ENCODE measurements around the gene SEMA3C. TPM values are rescaled to one million over a fixed set of nuclear protein-coding genes. Genes with fewer than 3 reads are reported as not detected.

SEMA3C gene
- total RNA-seq, 2 donors from 2014 or later, result 41.9 to 103 TPM

- TF ChIP-seq CTCF (IDR thresholded peaks at IDR 0.05), result no peak
- no peaks in the 10 kb centered on the region for H3K36me3 ChIP-seq
- H3K27ac ChIP-seq, result no peak overlapping the region
Measured at GRCh38 chr7:80767654-80768053, 151.2 kb downstream of the SEMA3C start.

GRCh38 chr7:80766724-80767123 lies 152.1 kb downstream of the SEMA3C start:
- Histone ChIP-seq H3K36me3 (no peaks in the 10 kb centered on the region), H3K27me3 (no peaks in the 10 kb centered on the region), H3K4me3 (no peak overlapping the region), H3K9ac (ENCODE audit: low read depth in 2 of 2, low read length in 2 of 2) (no peak overlapping the region), H3K27ac (no peak overlapping the region), H3K4me1 (no peaks in the 10 kb centered on the region), H3K9me3 (no peaks in the 10 kb centered on the region)
- intact Hi-C loops (cut with DNase I), result no loop called here
- no peak for DNase-seq
- no peak for TF ChIP-seq CTCF (IDR thresholded peaks at IDR 0.05)

More at GRCh38 chr7:80767654-80768053, 151.2 kb downstream of the SEMA3C start:
- Histone ChIP-seq H3K9me3 (no peaks in the 10 kb centered on the region), H3K27me3 (no peaks in the 10 kb centered on the region), H3K4me1 (no peaks in the 10 kb centered on the region), H3K9ac (ENCODE audit: low read depth in 2 of 2, low read length in 2 of 2) (no peak overlapping the region), H3K4me3 (no peak overlapping the region)
- DNase-seq, result no peak
- intact Hi-C loops (cut with DNase I), result no loop called here

GRCh38 chr7:80764132-80764531 lies 154.7 kb downstream of the SEMA3C start:
- Histone ChIP-seq H3K9ac (ENCODE audit: low read depth in 2 of 2, low read length in 2 of 2) (no peak overlapping the region), H3K36me3 (no peaks in the 10 kb centered on the region), H3K27ac (no peak overlapping the region), H3K4me3 (no peak overlapping the region), H3K9me3 (no peaks in the 10 kb centered on the region), H3K4me1 (no peaks in the 10 kb centered on the region), H3K27me3 (no peaks in the 10 kb centered on the region)
- TF ChIP-seq CTCF (IDR thresholded peaks at IDR 0.05), result no peak
- intact Hi-C loops (cut with DNase I), result no loop called here
- DNase-seq, result no peak

GRCh38 chr7:80763704-80764103 lies 155.1 kb downstream of the SEMA3C start:
- no peaks in the 10 kb centered on the region for H3K4me1 ChIP-seq
- no peak overlapping the region for H3K9ac ChIP-seq (ENCODE audit: low read depth in 2 of 2, low read length in 2 of 2)
- no peaks in the 10 kb centered on the region for H3K36me3 ChIP-seq
- no peak for DNase-seq
- no peaks in the 10 kb centered on the region for H3K27me3 ChIP-seq
- H3K9me3 ChIP-seq, result no peaks in the 10 kb centered on the region
- TF ChIP-seq CTCF (IDR thresholded peaks at IDR 0.05), result no peak
- no peak overlapping the region for H3K27ac ChIP-seq
- intact Hi-C loops (cut with DNase I), result no loop called here
- no peak overlapping the region for H3K4me3 ChIP-seq

GRCh38 chr7:80763289-80763688 lies 155.6 kb downstream of the SEMA3C start:
- Histone ChIP-seq H3K36me3 (no peaks in the 10 kb centered on the region), H3K9me3 (no peaks in the 10 kb centered on the region), H3K9ac (ENCODE audit: low read depth in 2 of 2, low read length in 2 of 2) (no peak overlapping the region), H3K27ac (no peak overlapping the region), H3K4me1 (no peaks in the 10 kb centered on the region), H3K4me3 (no peak overlapping the region), H3K27me3 (no peaks in the 10 kb centered on the region)
- TF ChIP-seq CTCF (IDR thresholded peaks at IDR 0.05), result no peak
- no peak for DNase-seq
- intact Hi-C loops (cut with DNase I), result no loop called here

GRCh38 chr7:80760292-80760691 lies 158.6 kb downstream of the SEMA3C start:
- no peak for DNase-seq
- H3K27ac ChIP-seq, result no peak overlapping the region
- no peaks in the 10 kb centered on the region for H3K9me3 ChIP-seq
- H3K27me3 ChIP-seq, result no peaks in the 10 kb centered on the region
- H3K4me1 ChIP-seq, result no peaks in the 10 kb centered on the region
- TF ChIP-seq CTCF (IDR thresholded peaks at IDR 0.05), result no peak
- H3K4me3 ChIP-seq, result no peak overlapping the region
- H3K36me3 ChIP-seq, result no peaks in the 10 kb centered on the region
- intact Hi-C loops (cut with DNase I), result no loop called here
- no peak overlapping the region for H3K9ac ChIP-seq (ENCODE audit: low read depth in 2 of 2, low read length in 2 of 2)
